ENCODE data around the gene OSBPL7. TPM values are rescaled to one million over a fixed set of nuclear protein-coding genes. Genes with fewer than 3 reads are reported as not detected.
"Not testable (repeated sequence)": the region's sequence is repeated elsewhere in the genome, so short reads cannot be mapped to it uniquely, and the experiment has no call there.

The OSBPL7 gene
- total RNA-seq, 1 donor: 6.9 TPM

DNA sequence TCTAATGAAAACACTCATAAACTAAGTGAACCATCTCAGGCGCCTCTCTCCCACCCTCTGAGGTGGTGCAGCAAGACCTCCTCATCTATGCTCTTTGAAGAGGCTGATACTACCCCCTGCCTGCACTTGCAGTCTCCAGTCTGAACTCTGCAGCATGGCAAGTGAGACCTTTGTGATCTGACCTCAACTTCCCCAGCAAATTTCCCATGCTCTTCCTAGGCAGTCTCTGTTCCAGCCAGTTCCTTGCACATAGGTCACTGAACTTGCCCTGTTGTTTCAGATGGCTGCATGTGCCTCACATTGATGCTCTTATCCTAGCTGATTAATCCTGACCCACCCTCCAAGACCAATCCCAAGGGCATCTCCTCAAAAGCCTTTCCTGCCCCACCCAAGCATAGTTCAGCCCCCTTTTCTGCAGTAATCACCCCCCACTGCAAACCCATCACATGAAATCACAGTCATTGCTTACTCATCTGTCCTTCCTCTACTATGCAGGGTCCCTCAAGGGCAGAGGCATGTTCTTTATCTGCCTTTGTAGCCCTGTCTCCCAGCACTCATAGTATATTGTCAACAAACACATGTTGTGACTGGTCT lies 46.5 kb downstream of the OSBPL7 start:
- no peak for DNase-seq (ENCODE audit: low read depth)
- H3K4me3 ChIP-seq (ENCODE audit: low read depth, low read length): no peak overlapping the region
- TF ChIP-seq, protein P1, sequence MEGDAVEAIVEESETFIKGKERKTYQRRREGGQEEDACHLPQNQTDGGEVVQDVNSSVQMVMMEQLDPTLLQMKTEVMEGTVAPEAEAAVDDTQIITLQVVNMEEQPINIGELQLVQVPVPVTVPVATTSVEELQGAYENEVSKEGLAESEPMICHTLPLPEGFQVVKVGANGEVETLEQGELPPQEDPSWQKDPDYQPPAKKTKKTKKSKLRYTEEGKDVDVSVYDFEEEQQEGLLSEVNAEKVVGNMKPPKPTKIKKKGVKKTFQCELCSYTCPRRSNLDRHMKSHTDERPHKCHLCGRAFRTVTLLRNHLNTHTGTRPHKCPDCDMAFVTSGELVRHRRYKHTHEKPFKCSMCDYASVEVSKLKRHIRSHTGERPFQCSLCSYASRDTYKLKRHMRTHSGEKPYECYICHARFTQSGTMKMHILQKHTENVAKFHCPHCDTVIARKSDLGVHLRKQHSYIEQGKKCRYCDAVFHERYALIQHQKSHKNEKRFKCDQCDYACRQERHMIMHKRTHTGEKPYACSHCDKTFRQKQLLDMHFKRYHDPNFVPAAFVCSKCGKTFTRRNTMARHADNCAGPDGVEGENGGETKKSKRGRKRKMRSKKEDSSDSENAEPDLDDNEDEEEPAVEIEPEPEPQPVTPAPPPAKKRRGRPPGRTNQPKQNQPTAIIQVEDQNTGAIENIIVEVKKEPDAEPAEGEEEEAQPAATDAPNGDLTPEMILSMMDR (IDR thresholded peaks at IDR 0.05; ENCODE audit: insufficient read depth, low read depth, low read length): no peak

DNA sequence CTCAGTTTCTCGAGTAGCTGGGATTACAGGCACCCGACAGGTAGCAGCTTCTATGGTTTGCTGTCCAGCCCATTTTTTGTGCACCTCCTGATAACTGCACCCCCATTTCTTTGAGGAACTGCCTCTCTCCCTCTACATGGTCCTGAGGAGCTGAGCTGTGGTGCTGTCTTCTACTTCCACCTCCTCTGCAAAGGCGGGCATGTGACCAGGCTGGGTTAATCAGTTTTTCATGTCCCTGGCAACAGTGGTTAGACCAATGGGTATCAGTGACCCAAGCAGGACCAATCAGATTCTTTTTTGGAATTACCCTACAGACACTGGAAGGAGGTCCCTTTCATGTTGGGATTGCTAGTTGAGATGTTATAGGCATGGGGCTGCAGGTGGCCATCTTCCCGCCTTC lies 47.3 kb downstream of the OSBPL7 start:
- no peak overlapping the region for H3K4me3 ChIP-seq (ENCODE audit: low read depth, low read length)
- TF ChIP-seq, protein P1 (IDR thresholded peaks at IDR 0.05; ENCODE audit: insufficient read depth, low read depth, low read length): no peak
- DNase-seq (ENCODE audit: low read depth): no peak

DNA sequence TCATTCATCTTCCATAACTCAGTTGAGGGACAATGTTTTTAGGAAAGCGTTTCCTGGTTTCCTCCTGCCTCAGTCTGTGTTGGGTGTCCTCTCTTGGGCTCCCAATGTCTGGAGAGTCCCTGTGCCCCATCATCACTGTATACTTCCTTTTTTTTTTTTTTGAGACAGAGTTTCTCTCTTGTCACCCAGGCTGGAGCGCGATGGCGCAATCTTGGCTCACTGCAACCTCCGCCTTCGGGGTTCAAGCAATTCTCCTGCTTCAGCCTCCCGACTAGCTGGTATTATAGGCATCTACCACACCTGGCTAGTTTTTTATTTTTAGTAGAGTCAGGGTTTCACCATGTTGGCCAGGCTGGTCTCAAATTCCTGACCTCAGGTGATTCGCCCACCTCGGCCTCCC lies 47.9 kb downstream of the OSBPL7 start:
- DNase-seq (ENCODE audit: low read depth): not testable (repeated sequence)

DNA sequence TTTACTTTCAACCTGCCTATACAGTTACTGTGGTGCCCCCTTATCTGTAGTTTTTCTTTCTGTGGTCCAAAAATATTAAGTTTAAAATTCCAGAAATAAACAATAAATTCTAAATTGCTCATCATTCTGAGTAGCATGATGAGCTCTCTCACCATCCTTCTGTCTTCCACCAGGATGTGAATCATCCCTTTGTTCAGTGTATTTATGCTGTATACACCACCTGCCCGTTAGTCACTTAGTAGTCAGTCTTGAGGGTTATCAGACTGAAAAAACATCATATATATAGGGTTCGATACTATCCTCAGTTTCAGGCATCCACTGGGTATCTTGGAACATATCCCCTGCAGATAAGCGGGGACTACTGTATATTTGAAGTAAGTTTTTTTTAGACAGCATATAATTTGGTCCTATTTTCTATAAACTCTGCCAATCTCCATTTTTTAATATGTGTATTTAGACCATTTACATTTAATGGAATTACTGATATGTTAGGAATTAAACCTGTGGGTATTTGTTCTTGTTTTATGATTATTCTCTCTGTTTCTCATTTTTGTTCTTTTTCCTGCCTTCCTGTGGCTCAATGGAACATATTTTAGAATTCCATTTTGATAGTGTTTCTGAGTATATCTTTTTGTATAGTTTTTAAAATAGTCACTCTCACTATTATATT lies 57.5 kb downstream of the OSBPL7 start:
- no peak for DNase-seq (ENCODE audit: low read depth)
- TF ChIP-seq, protein P1 (IDR thresholded peaks at IDR 0.05; ENCODE audit: insufficient read depth, low read depth, low read length): no peak
- H3K4me3 ChIP-seq (ENCODE audit: low read depth, low read length): no peak overlapping the region

More for the DNA sequence above, 47.9 kb downstream of the OSBPL7 start:
- H3K4me3 ChIP-seq (ENCODE audit: low read depth, low read length): not testable (repeated sequence)

DNA sequence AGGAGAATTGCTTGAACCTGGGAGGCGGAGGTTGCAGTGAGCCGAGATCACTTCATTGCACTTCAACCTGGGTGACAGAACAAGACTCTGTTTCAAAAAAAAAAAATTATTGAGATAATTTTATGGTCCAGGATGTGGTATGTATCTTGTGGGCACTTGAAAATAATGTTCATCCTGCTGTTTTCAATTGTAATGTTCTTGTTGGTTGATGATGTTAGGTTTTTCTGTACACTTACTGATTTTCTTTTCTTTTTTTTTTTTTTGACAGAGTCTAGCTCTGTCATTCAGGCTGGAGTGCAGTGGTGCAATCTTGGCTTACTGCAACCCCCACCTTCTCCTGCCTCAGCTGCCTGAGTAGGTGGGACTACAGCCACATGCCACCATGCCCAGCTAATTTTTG lies 58.9 kb downstream of the OSBPL7 start:
- TF ChIP-seq, protein P1 (IDR thresholded peaks at IDR 0.05; ENCODE audit: insufficient read depth, low read depth, low read length): no peak
- no peak for DNase-seq (ENCODE audit: low read depth)
- no peak overlapping the region for H3K4me3 ChIP-seq (ENCODE audit: low read depth, low read length)

DNA sequence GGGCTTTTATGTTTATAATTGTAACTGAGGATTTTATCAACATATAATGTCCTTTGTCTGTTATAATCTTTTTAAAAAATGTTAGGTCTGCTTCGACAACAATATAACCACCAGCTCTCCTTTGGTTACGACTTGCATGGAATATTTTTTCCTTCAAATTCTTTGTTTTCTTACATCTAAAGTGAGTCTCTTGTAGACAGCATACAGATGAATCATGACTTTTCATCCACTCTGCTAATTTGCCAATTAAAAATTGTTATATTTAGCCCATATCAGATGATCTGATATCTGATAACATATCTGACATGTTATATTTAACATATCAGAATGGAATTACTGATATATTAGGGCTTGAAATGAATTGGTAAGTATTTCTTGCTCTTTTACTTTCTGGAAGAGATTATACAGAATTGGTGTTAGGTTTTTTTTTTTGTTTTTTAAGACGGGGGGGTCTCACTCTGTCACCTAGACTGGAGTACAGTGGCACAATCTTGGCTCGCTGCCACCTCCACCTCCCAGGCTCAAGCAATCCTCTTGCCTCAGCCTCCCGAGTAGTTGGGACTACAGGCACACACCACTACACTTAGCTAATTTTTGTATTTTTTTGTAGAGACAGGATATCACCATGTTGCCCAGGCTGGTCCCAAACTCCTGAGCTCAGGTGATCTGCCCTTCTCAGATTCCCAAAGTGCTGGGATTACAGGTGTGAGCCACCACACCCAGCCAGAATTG lies 61.0 kb downstream of the OSBPL7 start:
- TF ChIP-seq, protein P1 (IDR thresholded peaks at IDR 0.05; ENCODE audit: insufficient read depth, low read depth, low read length): no peak
- no peak overlapping the region for H3K4me3 ChIP-seq (ENCODE audit: low read depth, low read length)
- DNase-seq (ENCODE audit: low read depth): no peak

DNA sequence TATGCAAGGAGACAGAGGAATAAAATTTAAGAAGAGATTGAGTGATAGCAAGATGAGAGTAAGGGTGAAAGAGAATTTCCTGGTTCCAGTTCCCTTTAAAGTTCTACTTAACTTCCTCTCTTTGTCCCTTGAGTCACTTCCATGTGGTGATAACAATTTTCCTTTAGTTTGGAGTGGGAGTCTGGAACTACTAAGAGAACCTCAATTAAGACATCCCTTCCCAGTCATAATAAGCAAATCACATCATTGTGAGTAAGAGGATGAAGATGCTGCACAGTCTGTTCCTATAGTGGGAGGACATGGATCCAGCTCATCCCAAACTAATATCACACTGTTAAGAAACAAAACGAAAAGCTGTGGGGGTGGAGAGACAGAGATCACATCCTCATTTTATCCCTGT lies 64.2 kb downstream of the OSBPL7 start:
- H3K4me3 ChIP-seq (ENCODE audit: low read depth, low read length): no peak overlapping the region
- no peak for DNase-seq (ENCODE audit: low read depth)
- TF ChIP-seq, protein P1 (IDR thresholded peaks at IDR 0.05; ENCODE audit: insufficient read depth, low read depth, low read length): no peak

Data from fibroblast of villous mesenchyme (primary cell).